Activated CD8-positive, alpha-beta memory T cell treated with anti-CD3 and anti-CD28 coated beads for 36 hours (primary cell): ENCODE data around the gene HECW1. TPM values are rescaled to one million over a fixed set of nuclear protein-coding genes. Genes with fewer than 3 reads are reported as not detected.
"Not testable (repeated sequence)": the region's sequence is repeated elsewhere in the genome, so short reads cannot be mapped to it uniquely, and the experiment has no call there.

ENCODE experiments used
- CTCF ChIA-PET: fragments of 350-600 bp; sonication (Branson Sonifier 250); formaldehyde crosslinking; loops from one replicate; lab custom pipeline; 2021; ENCODE audit warnings: antibody characterized with exemption; lab: Charles Lee
- POLR2A ChIA-PET: fragments of 350-600 bp; sonication (Branson Sonifier 250); formaldehyde crosslinking; loops from one replicate; lab custom pipeline; 2021; ENCODE audit warnings: antibody characterized with exemption; lab: Charles Lee
- total RNA-seq, 2 experiments: library from RNA; stranded (reverse); gene quantifications; one replicate each; pipeline ENCODE4 v1.2.3, GENCODE V29; 2021

HECW1 gene
- total RNA-seq, 2 experiments from 2014 or later: not detected

GRCh38 chr7:43318188-43318770 lies 205.8 kb downstream of the HECW1 start:
- ChIA-PET CTCF (no interaction called here), POLR2A (no interaction called here)

DNA sequence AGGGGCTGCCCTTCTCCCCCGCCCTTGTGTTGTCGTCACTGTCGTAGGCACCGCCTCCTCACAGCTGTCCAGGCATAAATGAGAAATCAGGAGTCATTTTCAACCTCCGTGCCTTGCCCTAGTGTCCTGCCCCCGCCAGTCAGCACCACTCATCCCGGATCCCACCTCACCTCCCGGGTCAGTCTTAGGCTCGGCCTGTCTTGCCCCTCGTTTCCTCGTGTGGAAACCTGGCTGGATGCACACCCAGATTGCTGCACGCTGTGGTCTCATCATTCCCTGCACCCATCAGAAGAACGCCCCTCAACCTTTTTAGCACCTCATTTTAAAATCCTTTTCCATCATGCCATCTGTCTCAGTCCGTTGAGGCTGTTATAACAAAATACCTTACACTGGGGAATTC lies 213.1 kb downstream of the HECW1 start:
- ChIA-PET CTCF (no interaction called here), POLR2A (no interaction called here)

DNA sequence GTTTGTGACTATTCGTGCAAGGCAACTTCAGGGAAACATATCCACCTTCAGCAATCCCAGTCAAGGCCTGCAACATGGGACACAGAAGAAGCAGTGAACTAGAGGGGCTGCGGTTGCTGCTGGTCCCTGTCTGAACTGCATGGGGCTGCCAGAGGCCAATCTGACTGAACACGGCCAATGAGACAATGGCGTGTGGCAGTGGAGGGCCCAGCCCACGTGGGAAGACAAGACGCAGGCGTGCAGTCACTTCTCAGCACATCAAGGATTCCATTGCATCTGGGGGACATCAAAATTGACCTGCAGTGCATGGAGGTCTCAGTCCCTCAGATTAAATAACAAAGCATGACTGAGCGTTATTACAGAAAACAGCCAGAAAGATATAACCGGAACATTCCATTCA lies 215.9 kb downstream of the HECW1 start:
- CTCF ChIA-PET: no interaction called here
- POLR2A ChIA-PET: no interaction called here

DNA sequence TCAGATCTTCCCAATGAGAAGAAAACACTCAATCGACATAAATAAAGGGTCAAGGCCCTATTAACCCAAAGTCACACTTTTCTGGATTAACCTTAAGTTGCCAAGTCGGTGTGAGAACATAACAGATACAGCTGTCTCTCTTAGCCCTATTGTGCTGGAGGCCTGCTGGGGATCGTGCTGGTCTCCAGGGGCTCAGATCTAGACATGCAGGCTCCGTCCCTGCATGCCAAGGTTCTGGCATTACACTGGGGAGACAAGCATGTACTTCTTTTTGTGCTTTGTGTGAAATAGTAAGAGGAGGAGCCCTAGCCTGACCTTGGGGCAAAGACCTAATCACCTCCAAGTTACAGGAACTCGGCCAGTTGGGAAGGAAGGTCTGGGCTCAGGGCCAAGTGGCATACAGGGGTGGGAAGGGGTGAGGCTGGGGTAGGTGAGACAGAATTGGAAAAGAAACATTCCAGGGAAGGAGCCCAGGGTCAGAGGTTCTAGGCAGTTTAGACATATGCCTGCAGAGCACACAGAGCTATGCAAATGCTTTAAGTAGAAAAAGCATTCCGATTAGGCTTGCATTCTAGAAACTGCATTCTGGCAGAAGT lies 216.4 kb downstream of the HECW1 start:
- CTCF ChIA-PET: no interaction called here
- POLR2A ChIA-PET: no interaction called here

- ChIA-PET CTCF (no interaction called here), POLR2A (no interaction called here)
These were observed 219.8 kb downstream of the HECW1 start for GRCh38 chr7:43332193-43332796.

- ChIA-PET POLR2A (no interaction called here), CTCF (no interaction called here)
These were observed 224.7 kb downstream of the HECW1 start for GRCh38 chr7:43337191-43337590.

- ChIA-PET CTCF (no interaction called here), POLR2A (no interaction called here)
These were observed 225.4 kb downstream of the HECW1 start for GRCh38 chr7:43337811-43338210.

GRCh38 chr7:43341132-43341531 lies 228.7 kb downstream of the HECW1 start:
- ChIA-PET CTCF (no interaction called here), POLR2A (no interaction called here)

- POLR2A ChIA-PET: not testable (repeated sequence)
These were observed 231.0 kb downstream of the HECW1 start for GRCh38 chr7:43343417-43343816.

GRCh38 chr7:43345696-43346095 lies 233.2 kb downstream of the HECW1 start:
- CTCF ChIA-PET, POLR2A ChIA-PET: not testable (repeated sequence)

More at GRCh38 chr7:43343417-43343816, 231.0 kb downstream of the HECW1 start:
- CTCF ChIA-PET: interaction anchor here (0.8 kb wide), 1 partner anchor 382 kb away, joined by 3 read pairs; no protein-coding TSS in a partner anchor

DNA sequence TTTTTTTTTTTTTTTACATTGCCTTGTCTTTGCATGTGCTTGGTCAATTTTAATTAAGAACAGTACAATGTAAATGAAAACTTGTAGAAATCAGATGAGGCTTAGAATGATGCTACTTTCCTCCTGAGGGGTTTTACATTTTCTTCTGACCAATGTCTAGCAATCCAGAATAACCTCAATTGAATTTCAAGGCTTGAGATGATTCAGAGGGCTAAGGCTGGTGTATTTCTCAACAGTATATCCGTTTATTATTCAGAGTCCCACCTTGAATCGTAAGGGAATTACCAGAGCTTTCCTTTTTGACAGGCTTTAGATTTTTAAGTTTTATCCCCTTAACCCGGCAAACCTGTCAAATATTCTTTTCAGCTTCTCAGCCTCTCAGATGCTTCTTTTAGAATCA lies 239.2 kb downstream of the HECW1 start:
- ChIA-PET POLR2A (no interaction called here), CTCF (no interaction called here)

- POLR2A ChIA-PET: no interaction called here
- CTCF ChIA-PET: no interaction called here
These were observed 241.5 kb downstream of the HECW1 start for GRCh38 chr7:43353902-43354301.

GRCh38 chr7:43362652-43363034 lies 250.2 kb downstream of the HECW1 start:
- POLR2A ChIA-PET: interaction anchor here (0.7 kb wide), 1 partner anchor 115 kb away, joined by 9 read pairs; no protein-coding TSS in a partner anchor
- CTCF ChIA-PET: interaction anchor here (1.4 kb wide), 1 partner anchor 77 kb away, joined by 3 read pairs; no protein-coding TSS in a partner anchor

GRCh38 chr7:43363035-43363791 lies 250.8 kb downstream of the HECW1 start:
- ChIA-PET POLR2A (no interaction called here), CTCF (interaction anchor here (1.4 kb wide), 1 partner anchor 77 kb away, joined by 3 read pairs; no protein-coding TSS in a partner anchor)

GRCh38 chr7:43364391-43364790 lies 251.9 kb downstream of the HECW1 start:
- POLR2A ChIA-PET: no interaction called here
- CTCF ChIA-PET: no interaction called here

DNA sequence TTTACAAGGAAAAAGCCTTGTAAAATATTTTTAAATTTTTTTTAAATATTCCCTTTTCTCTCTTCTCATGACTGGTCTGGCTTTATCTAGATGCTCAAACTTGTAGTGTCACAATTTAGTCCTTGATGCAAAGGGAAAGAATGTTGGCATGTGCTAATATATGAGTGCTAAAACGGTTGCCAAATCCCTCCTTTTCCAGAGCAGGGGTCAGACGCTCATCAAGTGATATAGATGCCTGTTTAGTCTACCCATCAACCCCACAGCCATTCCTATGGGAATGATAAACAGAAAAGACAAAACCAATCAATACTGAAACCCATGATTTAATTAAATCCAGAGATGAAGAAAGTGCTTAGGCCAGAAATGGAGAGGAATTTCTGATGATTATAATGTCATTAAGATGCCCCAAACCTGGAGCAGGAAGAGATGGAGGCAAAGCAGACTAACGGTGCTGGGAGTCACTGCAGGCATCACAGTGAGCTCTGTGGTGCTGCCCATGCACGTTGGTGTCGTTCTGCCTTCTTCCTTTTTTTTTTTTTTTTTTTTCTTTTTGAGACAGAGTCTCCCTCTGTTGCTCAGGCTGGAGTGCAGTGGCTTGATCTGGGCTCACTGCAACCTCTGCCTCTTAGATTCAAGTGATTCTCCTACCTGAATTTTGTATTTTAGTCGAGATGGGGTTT lies 260.4 kb downstream of the HECW1 start:
- ChIA-PET CTCF (no interaction called here), POLR2A (no interaction called here)

GRCh38 chr7:43377196-43377960 lies 264.9 kb downstream of the HECW1 start:
- ChIA-PET POLR2A (no interaction called here), CTCF (no interaction called here)

- ChIA-PET CTCF (no interaction called here), POLR2A (no interaction called here)
These were observed 266.8 kb downstream of the HECW1 start for GRCh38 chr7:43379210-43379609.
